SK-N-SH treated with all-trans-retinoic acid at 6 μM for 48 hours (cell line): ENCODE data around the gene CNTNAP2.

Experiments used
- ARNTL ChIP-seq: fragments of 450-650 bp; formaldehyde crosslinking; IDR thresholded peaks from 2 replicates; pipeline ENCODE4 v1.5.0; 2020; ENCODE audit warnings: low read depth, mild to moderate bottlenecking, moderate library complexity, borderline replicate concordance
- OSR1 ChIP-seq: fragments of 250-450 bp; sonication (Bioruptor Pico); IDR thresholded peaks from 2 replicates; pipeline ENCODE4 v1.8.0; 2022; ENCODE audit warnings: moderate library complexity, mild to moderate bottlenecking, inconsistent platforms
- PATZ1 ChIP-seq: fragments of 250-450 bp; sonication (Bioruptor Pico); IDR thresholded peaks from 2 replicates; pipeline ENCODE4 v1.8.0; 2020; ENCODE audit warnings: mild to moderate bottlenecking, moderate library complexity, borderline replicate concordance
- SNAI2 ChIP-seq: fragments of 250-450 bp; sonication (Bioruptor Pico); IDR thresholded peaks from 2 replicates; pipeline ENCODE4 v1.5.0; 2020; ENCODE audit warnings: mild to moderate bottlenecking, moderate library complexity

- no peak for TF ChIP-seq SNAI2
- TF ChIP-seq OSR1 (CRISPR knock-in tag): no peak
- TF ChIP-seq ARNTL: no peak
- no peak for TF ChIP-seq PATZ1 (CRISPR knock-in tag)
These were observed 2173.9 kb downstream of the CNTNAP2 start for GRCh38 chr7:148290538-148290937.
